H1 (cell line): Measurements from ENCODE around the gene MTMR8. TPM values are rescaled to one million over a fixed set of nuclear protein-coding genes. Genes with fewer than 3 reads are reported as not detected.

Experiments used
- ASH2L ChIP-seq: fragments of 200-600, 300-600 bp; sonication (generic); IDR thresholded peaks from one replicate; pipeline ENCODE4 v1.7.1; 2017; ENCODE audit warnings: low read length
- CBX5 ChIP-seq: fragments of 300-800, 300-1000 bp; sonication (generic); IDR thresholded peaks from 2 replicates; pipeline ENCODE4 v1.7.1; 2016; ENCODE audit warnings: antibody characterized with exemption, low read length, low read depth
- CREB1 ChIP-seq: IDR thresholded peaks from 2 replicates; pipeline ENCODE4 v1.6.1; 2012; ENCODE audit warnings: inconsistent platforms
- EZH2 ChIP-seq: fragments of 200-600 bp; sonication (generic); IDR thresholded peaks from 2 replicates; pipeline ENCODE4 v1.7.1; 2012; ENCODE audit warnings: low read depth, mild to moderate bottlenecking, moderate library complexity, low read length, inconsistent platforms; ENCODE audit not compliant: severe bottlenecking
- KDM1A ChIP-seq: fragments of 200-600, 300-600 bp; sonication (generic); IDR thresholded peaks from 2 replicates; pipeline ENCODE4 v1.7.1; 2016; ENCODE audit warnings: mild to moderate bottlenecking, low read length, borderline replicate concordance
- KDM5A ChIP-seq: fragments of 200-600 bp; IDR thresholded peaks from 2 replicates; pipeline ENCODE4 v1.7.1; 2012; ENCODE audit warnings: mild to moderate bottlenecking, low read length, inconsistent platforms, mixed read lengths
- PHF8 ChIP-seq: fragments of 200-600 bp; sonication (generic); conservative IDR thresholded peaks from 2 replicates; pipeline ENCODE4 v1.7.1; 2012; ENCODE audit warnings: low read depth, mild to moderate bottlenecking, inconsistent platforms, low read length, moderate library complexity
- TAF1 ChIP-seq: IDR thresholded peaks from 2 replicates; pipeline ENCODE4 v1.6.1; 2011; ENCODE audit warnings: mild to moderate bottlenecking, low read depth, low read length
- TEAD4 ChIP-seq: IDR thresholded peaks from 2 replicates; pipeline ENCODE4 v1.6.1; 2012; ENCODE audit warnings: low read depth, low read length, inconsistent platforms, mixed read lengths
- YY1 ChIP-seq: IDR thresholded peaks from 2 replicates; pipeline ENCODE4 v1.6.1; 2011; ENCODE audit warnings: low read depth, mild to moderate bottlenecking, low read length
- polyA plus RNA-seq, 7 experiments: library from polyadenylated mRNA; depleted of rRNA in 3 of 7; stranded (reverse) in 5 of 7; unstranded in 2 of 7; fragments of >200 nt in 5 of 7; fragments of 200-250 nt in 2 of 7; gene quantifications; 1 replicate in 5 of 7; 2 replicates in 1 of 7; 4 replicates in 1 of 7; pipeline versions ENCODE4 v1.2.1 to v1.2.3, GENCODE V29; 2011 to 2013; ENCODE audit warnings: missing spikeins in 2 of 7, mixed read lengths in 2 of 7
- total RNA-seq: library from RNA; stranded (reverse); fragmentation: NEBNext Ultra II Directional; extraction: Animal tissue kit (Norgen Biotek cat#: 25700); gene quantifications from 2 replicates; pipeline ENCODE4 v1.2.1, GENCODE V29; 2021
- TF ChIP-seq, protein P1 (sequence below): fragments of 300-600 bp; sonication (generic); IDR thresholded peaks from 2 replicates; pipeline ENCODE4 v1.7.1; 2012; ENCODE audit warnings: low read length, moderate library complexity, mild to moderate bottlenecking, inconsistent platforms; ENCODE audit not compliant: insufficient replicate concordance

MTMR8 gene
- total and polyA plus RNA-seq, 2 of the 8 experiments (the other 6 are each of a cell fraction or from before 2014, with no cell fraction given): 1.3 to 6.3 TPM

DNA sequence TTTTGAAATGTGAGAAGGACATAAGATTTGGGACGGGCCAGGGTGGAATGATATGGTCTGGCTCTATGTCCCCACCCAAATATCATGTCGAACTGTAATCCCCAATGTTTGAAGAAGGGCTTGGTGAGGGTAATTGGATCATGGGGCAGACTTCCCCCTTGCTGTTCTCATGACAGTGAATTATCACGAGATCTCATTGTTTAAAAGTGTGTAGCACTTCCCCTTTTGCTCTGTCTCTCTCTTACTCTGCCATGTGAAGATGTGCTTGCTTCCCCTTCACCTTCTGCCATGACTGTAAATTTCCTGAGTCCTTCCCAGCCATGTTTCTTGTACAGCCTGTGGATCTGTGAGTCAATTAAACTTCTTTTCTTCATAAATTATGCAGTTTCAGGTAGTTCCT lies 17.5 kb downstream of the MTMR8 start (continued):
- TF ChIP-seq, protein P1, sequence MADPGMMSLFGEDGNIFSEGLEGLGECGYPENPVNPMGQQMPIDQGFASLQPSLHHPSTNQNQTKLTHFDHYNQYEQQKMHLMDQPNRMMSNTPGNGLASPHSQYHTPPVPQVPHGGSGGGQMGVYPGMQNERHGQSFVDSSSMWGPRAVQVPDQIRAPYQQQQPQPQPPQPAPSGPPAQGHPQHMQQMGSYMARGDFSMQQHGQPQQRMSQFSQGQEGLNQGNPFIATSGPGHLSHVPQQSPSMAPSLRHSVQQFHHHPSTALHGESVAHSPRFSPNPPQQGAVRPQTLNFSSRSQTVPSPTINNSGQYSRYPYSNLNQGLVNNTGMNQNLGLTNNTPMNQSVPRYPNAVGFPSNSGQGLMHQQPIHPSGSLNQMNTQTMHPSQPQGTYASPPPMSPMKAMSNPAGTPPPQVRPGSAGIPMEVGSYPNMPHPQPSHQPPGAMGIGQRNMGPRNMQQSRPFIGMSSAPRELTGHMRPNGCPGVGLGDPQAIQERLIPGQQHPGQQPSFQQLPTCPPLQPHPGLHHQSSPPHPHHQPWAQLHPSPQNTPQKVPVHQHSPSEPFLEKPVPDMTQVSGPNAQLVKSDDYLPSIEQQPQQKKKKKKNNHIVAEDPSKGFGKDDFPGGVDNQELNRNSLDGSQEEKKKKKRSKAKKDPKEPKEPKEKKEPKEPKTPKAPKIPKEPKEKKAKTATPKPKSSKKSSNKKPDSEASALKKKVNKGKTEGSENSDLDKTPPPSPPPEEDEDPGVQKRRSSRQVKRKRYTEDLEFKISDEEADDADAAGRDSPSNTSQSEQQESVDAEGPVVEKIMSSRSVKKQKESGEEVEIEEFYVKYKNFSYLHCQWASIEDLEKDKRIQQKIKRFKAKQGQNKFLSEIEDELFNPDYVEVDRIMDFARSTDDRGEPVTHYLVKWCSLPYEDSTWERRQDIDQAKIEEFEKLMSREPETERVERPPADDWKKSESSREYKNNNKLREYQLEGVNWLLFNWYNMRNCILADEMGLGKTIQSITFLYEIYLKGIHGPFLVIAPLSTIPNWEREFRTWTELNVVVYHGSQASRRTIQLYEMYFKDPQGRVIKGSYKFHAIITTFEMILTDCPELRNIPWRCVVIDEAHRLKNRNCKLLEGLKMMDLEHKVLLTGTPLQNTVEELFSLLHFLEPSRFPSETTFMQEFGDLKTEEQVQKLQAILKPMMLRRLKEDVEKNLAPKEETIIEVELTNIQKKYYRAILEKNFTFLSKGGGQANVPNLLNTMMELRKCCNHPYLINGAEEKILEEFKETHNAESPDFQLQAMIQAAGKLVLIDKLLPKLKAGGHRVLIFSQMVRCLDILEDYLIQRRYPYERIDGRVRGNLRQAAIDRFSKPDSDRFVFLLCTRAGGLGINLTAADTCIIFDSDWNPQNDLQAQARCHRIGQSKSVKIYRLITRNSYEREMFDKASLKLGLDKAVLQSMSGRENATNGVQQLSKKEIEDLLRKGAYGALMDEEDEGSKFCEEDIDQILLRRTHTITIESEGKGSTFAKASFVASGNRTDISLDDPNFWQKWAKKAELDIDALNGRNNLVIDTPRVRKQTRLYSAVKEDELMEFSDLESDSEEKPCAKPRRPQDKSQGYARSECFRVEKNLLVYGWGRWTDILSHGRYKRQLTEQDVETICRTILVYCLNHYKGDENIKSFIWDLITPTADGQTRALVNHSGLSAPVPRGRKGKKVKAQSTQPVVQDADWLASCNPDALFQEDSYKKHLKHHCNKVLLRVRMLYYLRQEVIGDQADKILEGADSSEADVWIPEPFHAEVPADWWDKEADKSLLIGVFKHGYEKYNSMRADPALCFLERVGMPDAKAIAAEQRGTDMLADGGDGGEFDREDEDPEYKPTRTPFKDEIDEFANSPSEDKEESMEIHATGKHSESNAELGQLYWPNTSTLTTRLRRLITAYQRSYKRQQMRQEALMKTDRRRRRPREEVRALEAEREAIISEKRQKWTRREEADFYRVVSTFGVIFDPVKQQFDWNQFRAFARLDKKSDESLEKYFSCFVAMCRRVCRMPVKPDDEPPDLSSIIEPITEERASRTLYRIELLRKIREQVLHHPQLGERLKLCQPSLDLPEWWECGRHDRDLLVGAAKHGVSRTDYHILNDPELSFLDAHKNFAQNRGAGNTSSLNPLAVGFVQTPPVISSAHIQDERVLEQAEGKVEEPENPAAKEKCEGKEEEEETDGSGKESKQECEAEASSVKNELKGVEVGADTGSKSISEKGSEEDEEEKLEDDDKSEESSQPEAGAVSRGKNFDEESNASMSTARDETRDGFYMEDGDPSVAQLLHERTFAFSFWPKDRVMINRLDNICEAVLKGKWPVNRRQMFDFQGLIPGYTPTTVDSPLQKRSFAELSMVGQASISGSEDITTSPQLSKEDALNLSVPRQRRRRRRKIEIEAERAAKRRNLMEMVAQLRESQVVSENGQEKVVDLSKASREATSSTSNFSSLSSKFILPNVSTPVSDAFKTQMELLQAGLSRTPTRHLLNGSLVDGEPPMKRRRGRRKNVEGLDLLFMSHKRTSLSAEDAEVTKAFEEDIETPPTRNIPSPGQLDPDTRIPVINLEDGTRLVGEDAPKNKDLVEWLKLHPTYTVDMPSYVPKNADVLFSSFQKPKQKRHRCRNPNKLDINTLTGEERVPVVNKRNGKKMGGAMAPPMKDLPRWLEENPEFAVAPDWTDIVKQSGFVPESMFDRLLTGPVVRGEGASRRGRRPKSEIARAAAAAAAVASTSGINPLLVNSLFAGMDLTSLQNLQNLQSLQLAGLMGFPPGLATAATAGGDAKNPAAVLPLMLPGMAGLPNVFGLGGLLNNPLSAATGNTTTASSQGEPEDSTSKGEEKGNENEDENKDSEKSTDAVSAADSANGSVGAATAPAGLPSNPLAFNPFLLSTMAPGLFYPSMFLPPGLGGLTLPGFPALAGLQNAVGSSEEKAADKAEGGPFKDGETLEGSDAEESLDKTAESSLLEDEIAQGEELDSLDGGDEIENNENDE: no peak
- TF ChIP-seq CREB1 (no peak), PHF8 (no peak), TEAD4 (no peak), ASH2L (no peak), KDM5A (no peak), TAF1 (no peak), YY1 (no peak), EZH2 (no peak), KDM1A (no peak), CBX5 (no peak)
- TF ChIP-seq, all 59 proteins: peak for 0
